NT2/D1 (cell line): ENCODE measurements around the gene DNAH17.

Source experiments
- DNase-seq: peaks from one replicate; pipeline ENCODE4 v3.0.0-alpha.2; 2011; ENCODE audit warnings: low read depth, low spot score
- H3K27me3 ChIP-seq: 2 replicates; pipeline ENCODE4 v1.6.0; 2011; ENCODE audit warnings: mild to moderate bottlenecking; ENCODE audit not compliant: insufficient read length, insufficient read depth
- H3K36me3 ChIP-seq: 2 replicates; pipeline ENCODE4 v1.6.1; 2011; ENCODE audit warnings: mild to moderate bottlenecking, low read length, mixed read lengths; ENCODE audit not compliant: insufficient read depth, insufficient read length
- H3K4me1 ChIP-seq: 2 replicates; pipeline ENCODE4 v1.5.1; 2011; ENCODE audit not compliant: insufficient read depth, insufficient read length
- H3K4me3 ChIP-seq: 2 replicates; pipeline ENCODE4 v1.5.1; 2011; ENCODE audit warnings: low read depth; ENCODE audit not compliant: insufficient read length
- H3K9ac ChIP-seq: 2 replicates; pipeline ENCODE4 v1.6.0; 2011; ENCODE audit warnings: low read depth; ENCODE audit not compliant: insufficient read length
- H3K9me3 ChIP-seq: 2 replicates; pipeline ENCODE4 v1.5.1; 2011; ENCODE audit warnings: mild to moderate bottlenecking, low read length; ENCODE audit not compliant: insufficient read depth
- SUZ12 ChIP-seq: IDR thresholded peaks from 2 replicates; pipeline ENCODE4 v1.6.1; 2011; ENCODE audit not compliant: insufficient read length, insufficient read depth; ENCODE audit errors: extremely low read depth
- YY1 ChIP-seq: IDR thresholded peaks from 2 replicates; pipeline ENCODE4 v1.6.1; 2011; ENCODE audit not compliant: insufficient read length, insufficient read depth
- ZNF274 ChIP-seq: IDR thresholded peaks from 2 replicates; pipeline ENCODE4 v1.6.1; 2011; ENCODE audit warnings: mild to moderate bottlenecking, low read depth, low read length

DNAH17 gene

GRCh38 chr17:78462148-78462547 lies 115.0 kb downstream of the DNAH17 start:
- no peaks in the 10 kb centered on the region for H3K36me3 ChIP-seq
- H3K9me3 ChIP-seq, result peaks cover 16% of the 10 kb centered on the region; the same call in 1 of the 2 replicates
- H3K9ac ChIP-seq, result no peak overlapping the region
- peaks cover 7% of the 10 kb centered on the region for H3K4me1 ChIP-seq
- no peak for DNase-seq
- TF ChIP-seq YY1, result no peak
- TF ChIP-seq SUZ12, result no peak
- no peak for TF ChIP-seq ZNF274
- no peaks in the 10 kb centered on the region for H3K27me3 ChIP-seq
- H3K4me3 ChIP-seq, result no peak overlapping the region

- peaks cover 7% of the 10 kb centered on the region for H3K4me1 ChIP-seq
- no peak overlapping the region for H3K9ac ChIP-seq
- TF ChIP-seq ZNF274, result no peak
- no peaks in the 10 kb centered on the region for H3K36me3 ChIP-seq
- H3K27me3 ChIP-seq, result no peaks in the 10 kb centered on the region
- DNase-seq, result no peak
- no peak overlapping the region for H3K4me3 ChIP-seq
- H3K9me3 ChIP-seq, result peaks cover 16% of the 10 kb centered on the region; the same call in 1 of the 2 replicates
These were observed 115.5 kb downstream of the DNAH17 start for GRCh38 chr17:78461799-78462053.

GRCh38 chr17:78460951-78461798 lies 116.0 kb downstream of the DNAH17 start:
- no peak overlapping the region for H3K4me3 ChIP-seq
- no peak for TF ChIP-seq SUZ12
- TF ChIP-seq ZNF274, result no peak
- no peak for TF ChIP-seq YY1
- no peak for DNase-seq
- H3K9ac ChIP-seq, result no peak overlapping the region
- peaks cover 16% of the 10 kb centered on the region; the same call in 1 of the 2 replicates for H3K9me3 ChIP-seq
- H3K36me3 ChIP-seq, result no peaks in the 10 kb centered on the region
- no peaks in the 10 kb centered on the region for H3K27me3 ChIP-seq
- peaks cover 7% of the 10 kb centered on the region for H3K4me1 ChIP-seq

GRCh38 chr17:78460176-78460675 lies 117.0 kb downstream of the DNAH17 start:
- Histone ChIP-seq H3K4me3 (no peak overlapping the region), H3K9me3 (peaks cover 16% of the 10 kb centered on the region; the same call in 1 of the 2 replicates), H3K27me3 (no peaks in the 10 kb centered on the region), H3K36me3 (no peaks in the 10 kb centered on the region), H3K4me1 (peaks cover 7% of the 10 kb centered on the region), H3K9ac (no peak overlapping the region)
- TF ChIP-seq YY1 (no peak), ZNF274 (no peak), SUZ12 (no peak)
- DNase-seq, result no peak

- Histone ChIP-seq H3K4me1 (peaks cover 7% of the 10 kb centered on the region), H3K36me3 (no peaks in the 10 kb centered on the region), H3K4me3 (no peak overlapping the region), H3K9ac (no peak overlapping the region), H3K27me3 (no peaks in the 10 kb centered on the region), H3K9me3 (peaks cover 14% of the 10 kb centered on the region; the same call in 1 of the 2 replicates)
- DNase-seq, result no peak
- TF ChIP-seq SUZ12, result no peak
- no peak for TF ChIP-seq ZNF274
- no peak for TF ChIP-seq YY1
These were observed 117.5 kb downstream of the DNAH17 start for GRCh38 chr17:78459696-78460095.

GRCh38 chr17:78458736-78459335 lies 118.4 kb downstream of the DNAH17 start:
- Histone ChIP-seq H3K9me3 (peaks cover 5% of the 10 kb centered on the region; the same call in 1 of the 2 replicates), H3K9ac (no peak overlapping the region), H3K27me3 (no peaks in the 10 kb centered on the region), H3K4me1 (peaks cover 7% of the 10 kb centered on the region), H3K4me3 (no peak overlapping the region), H3K36me3 (no peaks in the 10 kb centered on the region)
- no peak for DNase-seq
- TF ChIP-seq SUZ12 (no peak), ZNF274 (no peak), YY1 (no peak)

GRCh38 chr17:78458091-78458490 lies 119.1 kb downstream of the DNAH17 start:
- no peak for DNase-seq
- no peak for TF ChIP-seq ZNF274
- no peak for TF ChIP-seq YY1
- Histone ChIP-seq H3K9me3 (no peaks in the 10 kb centered on the region), H3K9ac (no peak overlapping the region), H3K27me3 (no peaks in the 10 kb centered on the region), H3K4me1 (peaks cover 7% of the 10 kb centered on the region), H3K36me3 (no peaks in the 10 kb centered on the region), H3K4me3 (no peak overlapping the region)
